BLaER1 treated with 17β-estradiol and CSF1 and Interleukin-3, amounts not matched to agents 10 nM and 100 nM (cell line): Measurements from ENCODE around the gene SLX9.

Source experiments
- H3K27ac ChIP-seq, 11 experiments: shearing (Covaris generic); formaldehyde crosslinking; 2 replicates each; pipeline ENCODE4 v1.8.1; 2022
- H3K27me3 ChIP-seq, 11 experiments: shearing (Covaris generic); formaldehyde crosslinking; 2 replicates each; pipeline ENCODE4 v1.8.1; 2022
- H3K36me3 ChIP-seq, 11 experiments: shearing (Covaris generic); formaldehyde crosslinking; 2 replicates each; pipeline ENCODE4 v1.8.1; 2022
- H3K4me1 ChIP-seq, 10 experiments: shearing (Covaris generic); formaldehyde crosslinking; 2 replicates each; pipeline ENCODE4 v1.8.1; 2022
- H3K4me2 ChIP-seq, 11 experiments: shearing (Covaris generic); formaldehyde crosslinking; 2 replicates each; pipeline ENCODE4 v1.8.1; 2022
- H3K4me3 ChIP-seq, 10 experiments: shearing (Covaris generic); formaldehyde crosslinking; 2 replicates each; pipeline ENCODE4 v1.8.1; 2022
- H3K9ac ChIP-seq, 11 experiments: shearing (Covaris generic); formaldehyde crosslinking; 2 replicates each; pipeline ENCODE4 v1.8.1; 2022
- H3K9me3 ChIP-seq, 11 experiments: shearing (Covaris generic); formaldehyde crosslinking; replicated peaks in 1 of 11; 2 replicates each; pipeline ENCODE4 v1.8.1; 2022
- H4K20me1 ChIP-seq, 11 experiments: shearing (Covaris generic); formaldehyde crosslinking; 2 replicates each; pipeline ENCODE4 v1.8.1; 2022
- Cebpa-rat ChIP-seq, 11 experiments: shearing (Covaris generic); IDR thresholded peaks; 2 replicates each; pipeline ENCODE4 v1.8.1; 2022

SLX9 gene

GRCh38 chr21:44899768-44900558, 39.9 kb upstream of the SLX9 start:
- Histone ChIP-seq H3K27ac (no peak overlapping the region), H3K9me3 (peaks cover 0 to 9% (median 0%) of the 10 kb centered on the region in 11 experiments; a peak in 8 of 22 replicates), H3K36me3 (peaks cover 47 to 100% (median 98%) of the 10 kb centered on the region in 11 experiments), H3K9ac (peak overlapping the region in 1 of 11 experiments; percentile 42; a peak in 2 of 22 replicates), H3K4me2 (peak overlapping the region in 2 of 11 experiments; percentile 30 to 33; a peak in 1 of 22 replicates), H4K20me1 (peaks cover 0 to 96% (median 58%) of the 10 kb centered on the region in 11 experiments; a peak in 18 of 22 replicates), H3K4me3 (no peak overlapping the region), H3K27me3 (no peaks in the 10 kb centered on the region), H3K4me1 (peaks cover 23 to 100% (median 68%) of the 10 kb centered on the region in 10 experiments)
- no peak for TF ChIP-seq Cebpa-rat (IDR thresholded peaks at IDR 0.05)

DNA sequence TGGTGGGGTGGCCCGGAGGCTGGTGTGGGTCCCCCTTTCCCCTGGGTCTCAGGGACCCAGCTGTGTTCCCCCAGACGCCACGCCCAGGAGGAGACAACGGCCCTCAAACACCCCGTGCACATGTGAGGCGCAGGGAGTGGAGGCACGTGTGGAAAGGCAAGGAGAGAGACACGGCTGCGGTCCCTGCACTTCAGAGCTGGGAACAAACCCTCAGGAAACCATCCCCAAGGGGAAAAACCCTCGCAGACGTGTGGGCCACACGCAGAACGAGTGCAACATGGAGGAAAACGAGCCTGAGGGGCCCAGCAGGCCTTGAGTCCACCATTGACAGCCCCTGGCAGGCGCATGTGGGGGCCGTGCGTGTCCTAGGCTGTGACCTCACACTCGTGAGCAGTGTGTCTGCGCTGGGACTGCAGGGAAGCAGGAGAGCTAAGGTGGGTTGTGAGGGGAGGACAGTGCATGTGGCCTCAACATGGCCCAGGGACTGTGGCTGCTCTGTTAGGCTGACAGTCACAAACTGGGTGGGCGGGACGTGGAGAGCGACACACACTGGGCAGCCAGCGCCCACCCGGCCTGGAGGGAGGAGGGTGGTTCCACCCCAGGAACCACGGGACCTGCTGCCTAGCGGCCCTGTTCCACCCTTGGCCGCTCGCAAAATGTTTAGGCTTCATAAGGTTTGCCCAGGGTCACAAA, 39.1 kb upstream of the SLX9 start:
- no peaks in the 10 kb centered on the region for H3K27me3 ChIP-seq
- no peak for TF ChIP-seq Cebpa-rat (IDR thresholded peaks at IDR 0.05)

DNA sequence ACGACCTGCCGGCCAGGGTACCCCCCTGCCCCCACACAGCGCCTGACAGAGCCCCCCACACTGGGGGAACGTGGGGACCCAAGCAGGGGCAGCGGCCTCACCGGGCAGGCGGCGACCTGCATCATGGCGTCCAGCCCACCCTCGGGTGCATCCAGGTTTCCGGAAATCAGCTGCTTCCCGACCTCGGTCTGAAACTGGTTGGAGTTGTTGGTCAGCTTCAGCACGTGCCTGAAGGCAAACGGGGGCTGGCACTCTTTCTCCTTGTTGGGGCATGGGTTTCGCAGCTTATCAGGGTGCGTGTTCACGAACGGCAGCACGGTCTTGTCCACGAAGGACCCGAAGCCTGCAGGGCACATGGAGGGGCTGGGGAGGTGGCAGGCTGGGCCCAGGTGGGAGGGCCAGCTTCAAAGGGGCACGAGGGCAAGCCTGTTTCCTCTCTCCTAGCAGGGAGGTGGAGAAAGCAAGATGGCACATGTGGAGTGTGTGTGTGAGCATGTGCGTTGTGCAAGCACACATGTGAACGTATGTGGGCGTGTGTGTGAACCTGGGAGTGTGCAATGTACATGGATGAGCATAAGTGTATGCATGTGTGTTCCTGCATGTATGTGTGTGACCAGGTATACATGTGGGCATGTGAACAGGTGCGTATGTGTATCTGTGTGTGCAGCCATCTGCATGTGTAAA, 38.3 kb upstream of the SLX9 start:
- peaks cover 0 to 98% (median 61%) of the 10 kb centered on the region in 11 experiments; a peak in 18 of 22 replicates for H4K20me1 ChIP-seq
- TF ChIP-seq Cebpa-rat (IDR thresholded peaks at IDR 0.05), result no peak
- peaks cover 47 to 100% (median 97%) of the 10 kb centered on the region in 11 experiments for H3K36me3 ChIP-seq
- H3K9me3 ChIP-seq, result peaks cover 0 to 9% (median 0%) of the 10 kb centered on the region in 11 experiments; a peak in 8 of 22 replicates
- peaks cover 31 to 100% (median 68%) of the 10 kb centered on the region in 10 experiments for H3K4me1 ChIP-seq
- no peak overlapping the region for H3K27ac ChIP-seq
- H3K4me3 ChIP-seq, result no peak overlapping the region
- H3K9ac ChIP-seq, result peak overlapping the region in 1 of 11 experiments; percentile 42; a peak in 1 of 22 replicates
- peak overlapping the region in 9 of 11 experiments; percentile 9 to 93 (median 34); a peak in 16 of 22 replicates for H3K4me2 ChIP-seq
- H3K27me3 ChIP-seq, result no peaks in the 10 kb centered on the region

More for the DNA sequence above, 39.1 kb upstream of the SLX9 start:
- Histone ChIP-seq H3K4me1 (peaks cover 24 to 100% (median 68%) of the 10 kb centered on the region in 10 experiments), H3K9ac (peak overlapping the region in 1 of 11 experiments; percentile 42; a peak in 1 of 22 replicates), H3K27ac (no peak overlapping the region), H3K4me2 (peak overlapping the region in 8 of 11 experiments; percentile 30 to 93 (median 39); a peak in 13 of 22 replicates), H3K4me3 (no peak overlapping the region), H3K9me3 (peaks cover 0 to 9% (median 0%) of the 10 kb centered on the region in 11 experiments; a peak in 8 of 22 replicates), H4K20me1 (peaks cover 0 to 100% (median 60%) of the 10 kb centered on the region in 11 experiments; a peak in 18 of 22 replicates), H3K36me3 (peaks cover 47 to 100% (median 100%) of the 10 kb centered on the region in 11 experiments)

GRCh38 chr21:44902268-44903049, 37.4 kb upstream of the SLX9 start:
- no peak overlapping the region for H3K27ac ChIP-seq
- H3K4me3 ChIP-seq, result no peak overlapping the region
- H3K27me3 ChIP-seq, result no peaks in the 10 kb centered on the region
- H3K9ac ChIP-seq, result no peak overlapping the region
- peaks cover 0 to 91% (median 61%) of the 10 kb centered on the region in 11 experiments; a peak in 18 of 22 replicates for H4K20me1 ChIP-seq
- peaks cover 0 to 9% (median 0%) of the 10 kb centered on the region in 11 experiments; a peak in 8 of 22 replicates for H3K9me3 ChIP-seq
- H3K36me3 ChIP-seq, result peaks cover 47 to 100% (median 97%) of the 10 kb centered on the region in 11 experiments
- H3K4me2 ChIP-seq, result peak overlapping the region in 5 of 11 experiments; percentile 64 to 100 (median 93); a peak in 10 of 22 replicates
- TF ChIP-seq Cebpa-rat (IDR thresholded peaks at IDR 0.05), result no peak
- H3K4me1 ChIP-seq, result peaks cover 41 to 100% (median 72%) of the 10 kb centered on the region in 10 experiments

DNA sequence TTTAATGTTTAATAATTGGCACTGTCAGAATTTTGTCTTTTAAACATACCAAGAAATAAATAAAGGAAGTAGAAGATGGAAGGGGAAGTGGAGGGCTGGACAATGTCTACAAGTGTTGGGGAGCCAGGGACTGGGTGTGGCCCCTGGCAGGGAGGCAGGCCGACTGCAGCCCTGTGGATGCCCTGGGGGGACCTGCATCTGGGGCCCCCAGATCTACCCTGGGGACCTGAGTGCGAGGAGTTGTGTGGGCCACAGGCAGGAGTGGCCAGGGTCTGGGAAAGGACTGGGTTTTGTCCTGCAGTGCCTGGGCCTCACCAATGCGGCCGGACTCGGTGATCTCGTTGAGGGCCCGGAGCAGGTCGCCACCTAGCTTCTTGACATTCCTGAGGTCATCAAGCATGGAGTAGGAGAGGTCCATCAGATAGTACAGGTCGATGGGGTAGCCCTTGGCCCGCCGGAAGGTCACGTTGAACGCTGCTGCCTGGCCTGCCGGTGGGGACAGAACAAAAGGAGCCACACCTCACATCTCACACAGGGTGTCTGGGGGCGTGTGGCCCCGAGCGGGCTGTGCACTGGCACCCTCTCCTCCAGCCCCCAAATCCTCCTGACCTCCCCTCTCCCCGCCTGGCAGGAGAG, 36.7 kb upstream of the SLX9 start:
- H3K9ac ChIP-seq, result peak overlapping the region in 4 of 11 experiments; percentile 4 to 35 (median 30); a peak in 3 of 22 replicates
- H3K4me1 ChIP-seq, result peaks cover 44 to 99% (median 74%) of the 10 kb centered on the region in 10 experiments
- no peak for TF ChIP-seq Cebpa-rat (IDR thresholded peaks at IDR 0.05)
- H3K36me3 ChIP-seq, result peaks cover 44 to 97% (median 92%) of the 10 kb centered on the region in 11 experiments
- peaks cover 0 to 9% (median 0%) of the 10 kb centered on the region in 11 experiments; a peak in 8 of 22 replicates for H3K9me3 ChIP-seq
- H4K20me1 ChIP-seq, result peaks cover 0 to 84% (median 58%) of the 10 kb centered on the region in 11 experiments; a peak in 17 of 22 replicates
- H3K27me3 ChIP-seq, result no peaks in the 10 kb centered on the region
- H3K27ac ChIP-seq, result peak overlapping the region in 3 of 11 experiments; percentile 17 to 40 (median 21); a peak in 5 of 22 replicates
- peak overlapping the region in 6 of 11 experiments; percentile 38 to 100 (median 86); a peak in 11 of 22 replicates for H3K4me2 ChIP-seq
- H3K4me3 ChIP-seq, result no peak overlapping the region

GRCh38 chr21:44903689-44904088, 36.1 kb upstream of the SLX9 start:
- Histone ChIP-seq H3K9ac (peak overlapping the region in 3 of 11 experiments; percentile 4 to 35 (median 32); a peak in 2 of 22 replicates), H3K4me2 (peak overlapping the region in 6 of 11 experiments; percentile 38 to 100 (median 86); a peak in 10 of 22 replicates), H3K4me1 (peaks cover 47 to 99% (median 74%) of the 10 kb centered on the region in 10 experiments), H4K20me1 (peaks cover 0 to 83% (median 53%) of the 10 kb centered on the region in 11 experiments; a peak in 17 of 22 replicates), H3K27ac (peak overlapping the region in 3 of 11 experiments; percentile 17 to 40 (median 21); a peak in 5 of 22 replicates), H3K27me3 (no peaks in the 10 kb centered on the region), H3K4me3 (no peak overlapping the region), H3K9me3 (peaks cover 0 to 9% (median 0%) of the 10 kb centered on the region in 11 experiments; a peak in 8 of 22 replicates), H3K36me3 (peaks cover 39 to 95% (median 88%) of the 10 kb centered on the region in 11 experiments)
- no peak for TF ChIP-seq Cebpa-rat (IDR thresholded peaks at IDR 0.05)
